Embryonic facial prominence (tissue), 1 donor: ENCODE data around the gene LTF.
"Not testable (repeated sequence)": the region's sequence is repeated elsewhere in the genome, so short reads cannot be mapped to it uniquely, and the experiment has no call there.

Experiments
- DNase-seq: peaks from one replicate; pipeline ENCODE4 v3.0.0-alpha.2; 2016; ENCODE audit errors: extremely low spot score

The LTF gene

GRCh38 chr3:46393554-46394434 lies 70.9 kb downstream of the LTF start:
- no peak for DNase-seq

GRCh38 chr3:46393011-46393410 lies 71.7 kb downstream of the LTF start:
- DNase-seq, result no peak

- not testable (repeated sequence) for DNase-seq
Observed at GRCh38 chr3:46391526-46391925, 73.2 kb downstream of the LTF start.

GRCh38 chr3:46389306-46389705 lies 75.4 kb downstream of the LTF start:
- no peak for DNase-seq

- DNase-seq, result not testable (repeated sequence)
Observed at GRCh38 chr3:46388847-46389246, 75.9 kb downstream of the LTF start.

GRCh38 chr3:46386205-46386604 lies 78.5 kb downstream of the LTF start:
- no peak for DNase-seq
